ENCODE data around the gene SPHKAP. TPM values are rescaled to one million over a fixed set of nuclear protein-coding genes. Genes with fewer than 3 reads are reported as not detected.

Gene SPHKAP
- total and polyA plus RNA-seq, 9 donors = 0.34 to 26.4 (median 0.99) TPM

DNA sequence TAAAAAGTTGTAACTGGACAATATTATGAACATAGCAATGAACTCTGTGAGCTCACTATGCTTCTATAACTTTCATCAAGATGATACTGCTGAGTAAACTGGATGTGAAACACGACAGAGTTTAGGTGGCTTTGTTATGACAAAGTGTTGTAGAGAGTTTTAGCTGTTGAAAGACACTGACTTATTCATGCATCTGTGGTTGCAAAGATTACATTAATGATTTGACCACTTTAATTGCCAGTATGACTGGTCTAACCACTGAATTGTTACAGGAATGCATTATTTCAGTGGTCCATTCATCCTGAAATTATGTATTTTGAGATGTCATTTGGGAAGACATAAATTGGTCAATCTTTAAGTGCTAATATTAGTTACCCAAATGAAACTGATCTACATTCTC, 117.9 kb downstream of the SPHKAP start:
- DNase-seq = no peak
- Histone ChIP-seq H3K9me3 (no peaks in the 10 kb centered on the region), H3K4me1 (ENCODE audit: insufficient read depth) (no peaks in the 10 kb centered on the region), H3K36me3 (no peaks in the 10 kb centered on the region), H3K27me3 (no peaks in the 10 kb centered on the region), H3K4me3 (no peak overlapping the region), H3K27ac (no peak overlapping the region)
- 28 to 75% (median 69%) methylated on average over 1 of the region's 1 CpG for WGBS, 3 donors
- intact Hi-C loops (cut with DNase I) = no loop called here
- TF ChIP-seq EP300 (IDR thresholded peaks at IDR 0.05) = no peak
- no peak for TF ChIP-seq POLR2A (IDR thresholded peaks at IDR 0.05)
- TF ChIP-seq, protein P1, sequence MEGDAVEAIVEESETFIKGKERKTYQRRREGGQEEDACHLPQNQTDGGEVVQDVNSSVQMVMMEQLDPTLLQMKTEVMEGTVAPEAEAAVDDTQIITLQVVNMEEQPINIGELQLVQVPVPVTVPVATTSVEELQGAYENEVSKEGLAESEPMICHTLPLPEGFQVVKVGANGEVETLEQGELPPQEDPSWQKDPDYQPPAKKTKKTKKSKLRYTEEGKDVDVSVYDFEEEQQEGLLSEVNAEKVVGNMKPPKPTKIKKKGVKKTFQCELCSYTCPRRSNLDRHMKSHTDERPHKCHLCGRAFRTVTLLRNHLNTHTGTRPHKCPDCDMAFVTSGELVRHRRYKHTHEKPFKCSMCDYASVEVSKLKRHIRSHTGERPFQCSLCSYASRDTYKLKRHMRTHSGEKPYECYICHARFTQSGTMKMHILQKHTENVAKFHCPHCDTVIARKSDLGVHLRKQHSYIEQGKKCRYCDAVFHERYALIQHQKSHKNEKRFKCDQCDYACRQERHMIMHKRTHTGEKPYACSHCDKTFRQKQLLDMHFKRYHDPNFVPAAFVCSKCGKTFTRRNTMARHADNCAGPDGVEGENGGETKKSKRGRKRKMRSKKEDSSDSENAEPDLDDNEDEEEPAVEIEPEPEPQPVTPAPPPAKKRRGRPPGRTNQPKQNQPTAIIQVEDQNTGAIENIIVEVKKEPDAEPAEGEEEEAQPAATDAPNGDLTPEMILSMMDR (IDR thresholded peaks at IDR 0.05) = no peak

DNA sequence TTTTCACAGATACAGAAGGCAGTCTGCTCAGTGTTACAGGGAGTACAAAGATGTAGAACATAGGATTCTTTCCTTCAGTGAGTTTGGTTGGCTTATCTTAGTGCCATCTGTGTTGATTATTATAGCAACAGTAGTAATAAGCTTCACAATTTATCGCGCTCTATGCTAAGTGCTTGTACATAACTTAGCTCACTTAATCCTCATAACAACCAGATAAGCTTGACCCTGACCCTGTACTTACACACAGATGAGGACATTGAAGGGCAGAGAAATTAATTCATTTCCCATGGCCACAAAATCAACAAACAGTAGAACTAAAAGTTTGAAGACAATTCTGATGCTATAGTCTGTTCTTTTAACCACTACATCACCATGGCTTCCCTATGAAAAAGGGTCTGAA, 121.8 kb downstream of the SPHKAP start:
- H3K9me3 ChIP-seq = no peaks in the 10 kb centered on the region
- intact Hi-C loops (cut with DNase I) = no loop called here
- 58 to 90% (median 73%) methylated on average over 2 of the region's 2 CpGs for WGBS, 3 donors

DNA sequence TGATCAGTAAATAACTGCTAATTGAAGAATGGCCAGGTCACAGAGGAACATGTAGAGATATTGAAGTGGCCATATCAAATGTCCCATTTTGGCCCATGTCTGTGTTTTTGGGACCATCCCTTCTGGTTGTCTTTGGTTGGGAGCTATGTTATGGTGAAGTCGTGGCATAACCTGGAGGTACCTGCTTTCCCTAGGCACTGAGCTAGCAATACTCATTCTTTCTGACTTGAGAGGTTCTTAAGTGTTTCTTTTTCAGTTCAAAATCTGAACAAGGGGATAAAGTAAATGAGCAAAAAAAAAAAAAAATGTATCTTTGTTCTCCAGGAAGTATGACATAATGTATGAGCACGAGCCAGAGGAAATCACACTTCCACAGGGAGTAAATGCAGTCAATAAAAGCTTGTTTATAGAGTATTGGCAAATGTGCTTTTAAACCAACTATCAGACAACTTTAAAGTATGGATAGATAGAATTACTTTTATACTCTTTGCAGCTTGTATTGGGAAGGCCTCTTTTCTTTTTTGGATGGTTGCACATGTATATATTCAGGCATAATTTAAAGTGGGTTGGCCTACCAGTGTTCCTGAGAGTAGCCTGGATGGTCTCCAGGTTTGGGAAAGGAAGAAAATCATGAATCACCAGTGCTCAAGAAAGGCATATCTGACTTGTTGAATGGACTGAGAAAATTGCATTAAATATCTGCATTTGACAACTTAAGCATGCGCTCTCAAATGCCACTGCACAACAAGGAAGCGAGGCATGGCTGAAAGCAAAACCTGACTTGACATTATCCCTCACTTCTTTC, 125.0 kb downstream of the SPHKAP start:
- Histone ChIP-seq H3K27me3 (no peaks in the 10 kb centered on the region), H3K27ac (no peak overlapping the region), H3K9me3 (no peaks in the 10 kb centered on the region), H3K4me3 (no peak overlapping the region), H3K4me1 (ENCODE audit: insufficient read depth) (no peaks in the 10 kb centered on the region), H3K36me3 (no peaks in the 10 kb centered on the region)
- no peak for DNase-seq
- TF ChIP-seq EP300 (IDR thresholded peaks at IDR 0.05) = no peak
- no peak for TF ChIP-seq POLR2A (IDR thresholded peaks at IDR 0.05)
- TF ChIP-seq, protein P1 (IDR thresholded peaks at IDR 0.05) = no peak
- intact Hi-C loops (cut with DNase I) = no loop called here
- 64 to 76% (median 69%) methylated on average over 4 of the region's 4 CpGs for WGBS, 3 donors

More for the DNA sequence above, 121.8 kb downstream of the SPHKAP start:
- no peak for DNase-seq
- Histone ChIP-seq H3K27me3 (no peaks in the 10 kb centered on the region), H3K27ac (no peak overlapping the region), H3K36me3 (no peaks in the 10 kb centered on the region), H3K4me3 (no peak overlapping the region), H3K4me1 (ENCODE audit: insufficient read depth) (no peaks in the 10 kb centered on the region)
- TF ChIP-seq POLR2A (IDR thresholded peaks at IDR 0.05) (no peak), EP300 (IDR thresholded peaks at IDR 0.05) (no peak)

DNA sequence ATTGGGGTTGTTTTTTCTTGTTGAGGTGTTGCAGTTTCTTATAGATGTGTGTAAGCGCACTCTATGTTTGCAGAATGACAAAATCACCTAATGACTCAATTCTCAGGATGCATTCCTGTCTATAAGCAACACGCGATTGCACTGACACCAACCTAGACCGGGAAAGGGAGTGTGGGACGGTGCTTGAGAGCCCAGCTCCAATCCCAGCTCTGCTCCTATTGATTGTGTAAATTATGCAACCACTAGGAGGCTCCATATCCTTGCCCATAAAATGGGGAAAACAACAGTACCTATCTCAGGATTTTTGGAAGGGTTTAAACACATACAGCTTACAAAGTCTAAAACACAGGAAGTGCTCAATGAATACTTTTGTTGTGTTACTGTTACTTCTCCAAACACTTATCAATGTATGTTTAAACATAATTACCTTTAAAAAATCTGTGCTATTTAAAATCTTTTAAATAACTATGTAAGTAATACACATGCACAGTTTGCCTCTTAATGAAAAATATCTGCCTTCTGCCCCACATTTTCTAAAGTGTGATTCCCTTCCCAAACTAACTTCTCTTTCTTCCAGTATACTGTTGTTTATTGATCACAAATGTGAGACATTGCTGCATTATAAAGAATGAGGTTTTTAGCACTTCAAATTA, 132.5 kb downstream of the SPHKAP start:
- no peaks in the 10 kb centered on the region for H3K9me3 ChIP-seq
- intact Hi-C loops (cut with DNase I) = no loop called here
- 28 to 38% (median 28%) methylated on average over 5 of the region's 5 CpGs for WGBS, 3 donors
- no peaks in the 10 kb centered on the region for H3K4me1 ChIP-seq (ENCODE audit: insufficient read depth)
- H3K4me3 ChIP-seq = no peak overlapping the region
- no peak for TF ChIP-seq EP300 (IDR thresholded peaks at IDR 0.05)
- TF ChIP-seq, protein P1 (IDR thresholded peaks at IDR 0.05) = no peak
- no peak for TF ChIP-seq POLR2A (IDR thresholded peaks at IDR 0.05)
- H3K27me3 ChIP-seq = no peaks in the 10 kb centered on the region
- H3K36me3 ChIP-seq = no peaks in the 10 kb centered on the region
- DNase-seq = no peak
- no peak overlapping the region for H3K27ac ChIP-seq

DNA sequence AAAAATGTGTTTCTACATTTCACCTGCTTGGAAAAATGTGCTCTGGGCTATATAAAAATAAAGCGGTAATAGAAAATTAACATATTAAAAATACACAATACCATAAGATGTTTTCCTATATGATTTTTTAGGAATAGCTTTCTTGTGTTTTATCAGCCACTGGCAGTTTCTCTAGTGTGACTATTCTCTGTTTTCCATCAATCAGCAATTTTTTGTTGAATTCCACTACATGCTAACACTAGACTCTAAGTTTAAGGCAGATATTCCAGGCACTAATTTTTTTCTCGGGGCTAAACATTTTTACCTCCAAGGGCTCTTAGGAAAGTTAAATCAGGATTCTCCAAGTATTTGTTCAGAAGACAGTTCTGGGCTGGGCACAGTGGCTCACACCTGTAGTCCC, 140.5 kb downstream of the SPHKAP start:
- WGBS, 3 donors = 93 to 94% (median 93%) methylated on average over 2 of the region's 2 CpGs

More for the DNA sequence above, 140.5 kb downstream of the SPHKAP start:
- TF ChIP-seq, protein P1 (IDR thresholded peaks at IDR 0.05) = no peak
- TF ChIP-seq EP300 (IDR thresholded peaks at IDR 0.05) (no peak), POLR2A (IDR thresholded peaks at IDR 0.05) (no peak)
- Histone ChIP-seq H3K4me3 (no peak overlapping the region), H3K27ac (no peak overlapping the region), H3K9me3 (no peaks in the 10 kb centered on the region), H3K4me1 (ENCODE audit: insufficient read depth) (no peaks in the 10 kb centered on the region), H3K36me3 (no peaks in the 10 kb centered on the region), H3K27me3 (no peaks in the 10 kb centered on the region)
- intact Hi-C loops (cut with DNase I) = no loop called here
- no peak for DNase-seq
